ENCODE data around the gene HAUS1. TPM values are rescaled to one million over a fixed set of nuclear protein-coding genes. Genes with fewer than 3 reads are reported as not detected.
A peak's percentile ranks its signal among the peaks of the same experiment; 100 is the strongest.
"Not testable (repeated sequence)": the region's sequence is repeated elsewhere in the genome, so short reads cannot be mapped to it uniquely, and the experiment has no call there.

The HAUS1 gene
- total RNA-seq, 1 donor from 2014 or later: 57.0 TPM

GRCh38 chr18:46158499-46158898 is 54.3 kb downstream of the HAUS1 start:
- Mint-ChIP-seq H3K36me3 (ENCODE audit: insufficient read depth) (peaks cover 2% of the 10 kb centered on the region), H3K27me3 (no peaks in the 10 kb centered on the region), H3K27ac (no peak overlapping the region), H3K4me3 (ENCODE audit: low read depth) (no peak overlapping the region), H3K4me1 (ENCODE audit: low read depth) (peaks cover 4% of the 10 kb centered on the region), H3K9me3 (ENCODE audit: low read depth) (no peaks in the 10 kb centered on the region)
- no peak for DNase-seq (ENCODE audit: low spot score, unreplicated experiment)
- TF ChIP-seq CTCF (IDR thresholded peaks at IDR 0.05; ENCODE audit: unreplicated experiment): no peak

- DNase-seq (ENCODE audit: low spot score, unreplicated experiment): no peak
Measured at GRCh38 chr18:46160050-46160798, 56.0 kb downstream of the HAUS1 start.

GRCh38 chr18:46160840-46161239 is 56.7 kb downstream of the HAUS1 start:
- H3K36me3 Mint-ChIP-seq (ENCODE audit: insufficient read depth); H3K27me3 Mint-ChIP-seq; H3K4me3 Mint-ChIP-seq (ENCODE audit: low read depth); H3K9me3 Mint-ChIP-seq (ENCODE audit: low read depth); DNase-seq (ENCODE audit: low spot score, unreplicated experiment); H3K27ac Mint-ChIP-seq; H3K4me1 Mint-ChIP-seq (ENCODE audit: low read depth): not testable (repeated sequence)

More at GRCh38 chr18:46160050-46160798, 56.0 kb downstream of the HAUS1 start:
- Mint-ChIP-seq H3K27ac (peak overlapping the region; percentile 24), H3K27me3 (no peaks in the 10 kb centered on the region), H3K4me3 (ENCODE audit: low read depth) (no peak overlapping the region), H3K9me3 (ENCODE audit: low read depth) (no peaks in the 10 kb centered on the region), H3K4me1 (ENCODE audit: low read depth) (no peaks in the 10 kb centered on the region), H3K36me3 (ENCODE audit: insufficient read depth) (peaks cover 2% of the 10 kb centered on the region)
- no peak for TF ChIP-seq CTCF (IDR thresholded peaks at IDR 0.05; ENCODE audit: unreplicated experiment)

- DNase-seq (ENCODE audit: low spot score, unreplicated experiment): no peak
- Mint-ChIP-seq H3K9me3 (ENCODE audit: low read depth) (no peaks in the 10 kb centered on the region), H3K27me3 (no peaks in the 10 kb centered on the region), H3K36me3 (ENCODE audit: insufficient read depth) (peaks cover 2% of the 10 kb centered on the region), H3K4me3 (ENCODE audit: low read depth) (no peak overlapping the region), H3K4me1 (ENCODE audit: low read depth) (no peaks in the 10 kb centered on the region), H3K27ac (no peak overlapping the region)
- no peak for TF ChIP-seq CTCF (IDR thresholded peaks at IDR 0.05; ENCODE audit: unreplicated experiment)
Measured at GRCh38 chr18:46161703-46162396, 57.7 kb downstream of the HAUS1 start.

GRCh38 chr18:46163091-46163490 is 58.9 kb downstream of the HAUS1 start:
- peaks cover 2% of the 10 kb centered on the region for H3K36me3 Mint-ChIP-seq (ENCODE audit: insufficient read depth)
- H3K4me1 Mint-ChIP-seq (ENCODE audit: low read depth): no peaks in the 10 kb centered on the region
- H3K4me3 Mint-ChIP-seq (ENCODE audit: low read depth): no peak overlapping the region
- TF ChIP-seq CTCF (IDR thresholded peaks at IDR 0.05; ENCODE audit: unreplicated experiment): no peak
- H3K27me3 Mint-ChIP-seq: no peaks in the 10 kb centered on the region
- no peaks in the 10 kb centered on the region for H3K9me3 Mint-ChIP-seq (ENCODE audit: low read depth)
- no peak for DNase-seq (ENCODE audit: low spot score, unreplicated experiment)
- no peak overlapping the region for H3K27ac Mint-ChIP-seq
